ENCODE results near the gene HCRTR1.
"Not testable (repeated sequence)": the region's sequence is repeated elsewhere in the genome, so short reads cannot be mapped to it uniquely, and the experiment has no call there.

Gene HCRTR1

GRCh38 chr1:31581821-31582810 is 35.4 kb upstream of the HCRTR1 start:
- no peak for DNase-seq

GRCh38 chr1:31583082-31583994 is 34.2 kb upstream of the HCRTR1 start:
- DNase-seq, result no peak

GRCh38 chr1:31583995-31584868 is 33.3 kb upstream of the HCRTR1 start:
- DNase-seq, result peak; percentile 74

GRCh38 chr1:31584869-31585735 is 32.4 kb upstream of the HCRTR1 start:
- no peak for DNase-seq

- DNase-seq, result no peak
Observed at GRCh38 chr1:31585736-31586365, 31.6 kb upstream of the HCRTR1 start.

- DNase-seq, result no peak
Observed at GRCh38 chr1:31586376-31587327, 30.8 kb upstream of the HCRTR1 start.

- not testable (repeated sequence) for DNase-seq
Observed at GRCh38 chr1:31587328-31587699, 30.2 kb upstream of the HCRTR1 start.

- peak; percentile 12 for DNase-seq
Observed at GRCh38 chr1:31587720-31588423, 29.6 kb upstream of the HCRTR1 start.

GRCh38 chr1:31588751-31589515 is 28.6 kb upstream of the HCRTR1 start:
- DNase-seq, result no peak

- no peak for DNase-seq
Observed at GRCh38 chr1:31591425-31592093, 25.9 kb upstream of the HCRTR1 start.

GRCh38 chr1:31592132-31592531 is 25.4 kb upstream of the HCRTR1 start:
- no peak for DNase-seq

- DNase-seq, result no peak
Observed at GRCh38 chr1:31593136-31593665, 24.3 kb upstream of the HCRTR1 start.

- peak; percentile 61 for DNase-seq
Observed at GRCh38 chr1:31593770-31594632, 23.5 kb upstream of the HCRTR1 start.

- no peak for DNase-seq
Observed at GRCh38 chr1:31595836-31596736, 21.4 kb upstream of the HCRTR1 start.

GRCh38 chr1:31596737-31597097 is 20.8 kb upstream of the HCRTR1 start:
- DNase-seq, result no peak

Data from NCI-H146 (cell line).